HepG2 (cell line): ENCODE measurements around the gene MAN1B1. TPM values are rescaled to one million over a fixed set of nuclear protein-coding genes. Genes with fewer than 3 reads are reported as not detected.

ENCODE experiments used
- ATAC-seq: fragments of 200-7000 bp; cut with Tn5 transposase; 3 replicates; pipeline ENCODE4 v1.9.1; 2020; ENCODE audit warnings: mild to moderate bottlenecking, moderate library complexity
- BruUV-seq: library from RNA; stranded (reverse); fragments of 400-500 nt; replicated peaks from 2 replicates; lab custom pipeline; 2021; lab: Mats Ljungman, UMichigan
- CTCF ChIA-PET: fragments of 300-600 bp; formaldehyde crosslinking; extraction: SDS; loops from one replicate; lab custom pipeline; 2021; ENCODE audit warnings: low total read pairs, inconsistent platforms, low intra/inter-chr PET ratio; lab: Yijun Ruan, JAX
- POLR2A ChIA-PET: fragments of 350-600 bp; sonication (Branson Sonifier 250); formaldehyde crosslinking; loops from one replicate; lab custom pipeline; 2020; ENCODE audit warnings: antibody characterized with exemption, inconsistent platforms; lab: Yijun Ruan, JAX
- DNase-seq: peaks from one replicate; pipeline ENCODE4 v3.0.0-alpha.2; 2015; ENCODE audit warnings: low spot score
- FAIRE-seq: peaks from 3 replicates; lab custom pipeline; 2011; peaks lifted over from hg19 to GRCh38; lab: Jason Lieb, UNC
- H2AFZ ChIP-seq: one replicate; pipeline ENCODE4 v1.6.1; 2011; ENCODE audit warnings: low read length, inconsistent platforms
- H3K27ac ChIP-seq: fragments of 300-600 bp; 3 replicates; pipeline ENCODE4 v1.8.0; 2011; ENCODE audit warnings: mixed run types, mild to moderate bottlenecking, mixed read lengths, low read length, inconsistent platforms; ENCODE audit not compliant: insufficient read depth; ENCODE audit errors: extremely low read length
- H3K27me3 ChIP-seq, 2 experiments: fragments of 200-600 bp in 1 of 2; 2 replicates in 1 of 2; 3 replicates in 1 of 2; pipeline versions ENCODE4 v1.6.0 to v1.8.0; 2011; ENCODE audit warnings: low read length in 2 of 2, mild to moderate bottlenecking in 2 of 2, moderate library complexity in 2 of 2, inconsistent platforms in 1 of 2; ENCODE audit not compliant: insufficient read depth in 2 of 2, control insufficient read depth in 1 of 2
- H3K36me3 ChIP-seq, 2 experiments: fragments of 200-600 bp in 1 of 2; replicated peaks in 1 of 2; 2 replicates in 1 of 2; 3 replicates in 1 of 2; pipeline versions ENCODE4 v1.5.1 to v1.8.0; 2011; ENCODE audit warnings: low read length in 2 of 2, inconsistent platforms in 1 of 2; ENCODE audit not compliant: insufficient read depth in 2 of 2, control insufficient read depth in 1 of 2
- H3K4me1 ChIP-seq: 2 replicates; pipeline ENCODE4 v1.5.1; 2012; ENCODE audit warnings: low read length, inconsistent platforms; ENCODE audit not compliant: insufficient read depth
- H3K4me2 ChIP-seq: 2 replicates; pipeline ENCODE4 v1.6.0; 2011; ENCODE audit warnings: low read depth, low read length, inconsistent platforms
- H3K4me3 ChIP-seq, 3 experiments: fragments of 200-600 bp in 1 of 3; sonication (generic), shearing (Covaris generic) in 1 of 3; replicated peaks in 1 of 3; 2 replicates each; pipeline ENCODE4 v1.5.1; 2011 to 2016; ENCODE audit warnings: low read length in 3 of 3, inconsistent platforms in 2 of 3, low read depth in 2 of 3, mild to moderate bottlenecking in 2 of 3, control low read depth in 1 of 3, mixed read lengths in 1 of 3; ENCODE audit not compliant: insufficient read depth in 1 of 3
- H3K79me2 ChIP-seq: one replicate; pipeline ENCODE4 v1.6.1; 2011; ENCODE audit warnings: low read length, inconsistent platforms; ENCODE audit not compliant: insufficient read depth
- H3K9ac ChIP-seq: 2 replicates; pipeline ENCODE4 v1.6.0; 2011; ENCODE audit warnings: mild to moderate bottlenecking, low read depth, low read length, inconsistent platforms; ENCODE audit not compliant: insufficient read depth
- H3K9me3 ChIP-seq: 2 replicates; pipeline ENCODE4 v1.5.1; 2012; ENCODE audit warnings: mild to moderate bottlenecking, low read length
- H4K20me1 ChIP-seq: 2 replicates; pipeline ENCODE4 v1.6.0; 2011; ENCODE audit warnings: inconsistent platforms, mild to moderate bottlenecking, low read length, moderate library complexity; ENCODE audit not compliant: insufficient read depth
- ATF5 ChIP-seq: sonication (generic); formaldehyde crosslinking; IDR thresholded peaks from 2 replicates; pipeline ENCODE4 v1.4.0; 2020; ENCODE audit warnings: mild to moderate bottlenecking, low read depth, missing genetic modification reagents
- HNF1B ChIP-seq: sonication (generic); formaldehyde crosslinking; IDR thresholded peaks from 2 replicates; pipeline ENCODE4 v1.5.1; 2020; ENCODE audit warnings: mild to moderate bottlenecking, moderate library complexity, missing genetic modification reagents
- HOXA9 ChIP-seq: sonication (generic); formaldehyde crosslinking; IDR thresholded peaks from 2 replicates; pipeline ENCODE4 v1.8.1; 2022; ENCODE audit warnings: missing genetic modification reagents, mild to moderate bottlenecking, moderate library complexity, borderline replicate concordance
- MTERF4 ChIP-seq: sonication (generic); formaldehyde crosslinking; IDR thresholded peaks from 2 replicates; pipeline ENCODE4 v1.8.0; 2023; ENCODE audit warnings: mild to moderate bottlenecking, missing genetic modification reagents
- POGZ ChIP-seq: sonication (generic); formaldehyde crosslinking; IDR thresholded peaks from 2 replicates; pipeline ENCODE4 v1.4.0; 2020; ENCODE audit warnings: mild to moderate bottlenecking, missing genetic modification reagents
- ZBTB37 ChIP-seq: sonication (generic); formaldehyde crosslinking; IDR thresholded peaks from 2 replicates; pipeline ENCODE4 v1.4.0; 2020; ENCODE audit warnings: mild to moderate bottlenecking, missing genetic modification reagents
- ZBTB43 ChIP-seq: sonication (generic); formaldehyde crosslinking; conservative IDR thresholded peaks from 2 replicates; pipeline ENCODE4 v1.4.0; 2020; ENCODE audit warnings: missing genetic modification reagents
- ZC3H4 ChIP-seq: sonication (generic); formaldehyde crosslinking; IDR thresholded peaks from 2 replicates; pipeline ENCODE4 v1.4.0; 2020; ENCODE audit warnings: missing genetic modification reagents, borderline replicate concordance
- ZNF10 ChIP-seq: sonication (generic); formaldehyde crosslinking; IDR thresholded peaks from 2 replicates; pipeline ENCODE4 v1.4.0; 2020; ENCODE audit warnings: mild to moderate bottlenecking, low read depth, missing genetic modification reagents, borderline replicate concordance
- ZNF510 ChIP-seq: sonication (generic); formaldehyde crosslinking; IDR thresholded peaks from 2 replicates; pipeline ENCODE4 v1.4.0; 2020; ENCODE audit warnings: low read depth, mild to moderate bottlenecking, missing genetic modification reagents
- ZNF543 ChIP-seq: sonication (generic); formaldehyde crosslinking; IDR thresholded peaks from 2 replicates; pipeline ENCODE4 v1.4.0; 2020; ENCODE audit warnings: mild to moderate bottlenecking, missing genetic modification reagents
- ZNF572 ChIP-seq: sonication (generic); formaldehyde crosslinking; IDR thresholded peaks from 2 replicates; pipeline ENCODE4 v1.5.1; 2020; ENCODE audit warnings: mild to moderate bottlenecking, missing genetic modification reagents
- ZNF598 ChIP-seq: sonication (generic); formaldehyde crosslinking; IDR thresholded peaks from 2 replicates; pipeline ENCODE4 v1.5.1; 2020; ENCODE audit warnings: mild to moderate bottlenecking, missing genetic modification reagents, borderline replicate concordance
- ZNF703 ChIP-seq: sonication (generic); formaldehyde crosslinking; IDR thresholded peaks from 2 replicates; pipeline ENCODE4 v1.5.1; 2020; ENCODE audit warnings: missing genetic modification reagents, mild to moderate bottlenecking, moderate library complexity, borderline replicate concordance
- ZNF709 ChIP-seq: sonication (generic); formaldehyde crosslinking; IDR thresholded peaks from 2 replicates; pipeline ENCODE4 v1.5.0; 2020; ENCODE audit warnings: mild to moderate bottlenecking, missing genetic modification reagents
- WGBS: methylation state at CpG from one replicate; pipeline ENCODE4 v1.1.6; 2017; ENCODE audit warnings: low lambda C conversion rate; 5-methylcytosine and 5-hydroxymethylcytosine counted together
- in situ Hi-C: cut with HindIII; loops from 2 replicates; pipeline ENCODE4 v1.10.0; 2017; ENCODE audit warnings: low pct_unique_long_range_greater_than_20kb; ENCODE audit not compliant: extremely low pct_ligation_motif_present
- intact Hi-C: fragments of 100-400 bp; cut with micrococcal nuclease; formaldehyde crosslinking; loops from one replicate; pipeline ENCODE4 v1.10.0; 2022; ENCODE audit not compliant: unreplicated experiment
- polyA plus RNA-seq, 8 experiments: library from polyadenylated mRNA; depleted of rRNA in 3 of 8; stranded (reverse) in 7 of 8; unstranded in 1 of 8; fragments of >200 nt; fragmentation: Illumina TruSeq in 4 of 8; extraction: Trizol in 4 of 8; gene quantifications; 2 replicates each; pipeline versions ENCODE4 v1.2.1 to v1.2.3, GENCODE V29; 2011 to 2016; ENCODE audit warnings: low read depth in 4 of 8, missing spikeins in 1 of 8, mixed read lengths in 1 of 8; ENCODE audit not compliant: insufficient read depth in 1 of 8
- total RNA-seq, 5 experiments: library from RNA; depleted of rRNA; stranded (reverse); fragments of >200 nt; fragmentation: Illumina TruSeq; extraction: Trizol; gene quantifications; 2 replicates each; pipeline ENCODE4 v1.2.3, GENCODE V29; 2016; ENCODE audit warnings: low read depth in 1 of 5

MAN1B1 gene
- total and polyA plus RNA-seq, 2 of the 13 experiments (the other 11 are each of a cell fraction or from before 2014, with no cell fraction given), result 48.9 to 59.5 TPM

DNA sequence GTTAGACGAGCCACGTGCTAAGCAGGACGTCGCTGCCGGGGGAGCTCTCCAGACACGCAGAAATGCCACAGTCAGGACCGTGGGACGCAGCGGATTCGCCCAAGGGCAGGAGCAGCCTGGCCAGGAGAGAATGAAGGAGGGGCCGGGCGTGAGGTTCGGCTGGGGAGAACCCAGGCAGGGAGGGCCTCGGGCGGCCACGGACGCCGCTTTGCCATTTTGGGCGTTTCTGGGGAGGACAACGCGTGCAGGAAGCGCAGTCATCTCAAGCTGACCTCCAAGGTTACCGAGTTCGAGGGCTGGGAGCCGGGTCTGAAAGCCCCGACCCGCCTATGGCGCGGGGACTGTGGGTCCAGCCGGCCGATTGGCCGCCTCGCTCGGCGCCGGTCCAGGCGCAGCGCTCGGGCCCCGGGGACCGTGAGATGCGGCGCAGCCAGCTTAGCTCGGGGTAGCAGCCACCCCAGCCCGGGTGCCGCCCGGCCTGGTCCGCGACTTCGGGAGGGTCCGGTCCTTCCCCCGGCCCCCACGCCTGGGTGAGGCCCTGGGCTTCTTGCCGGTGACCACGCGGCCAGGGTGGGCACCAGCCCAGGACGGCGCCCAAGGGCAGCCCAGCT is 760 bp upstream of the MAN1B1 start:
- TSS peak; percentile 85 for BruUV-seq
- no peak for DNase-seq
- 0% methylated on average over 12 of the region's 58 CpGs for WGBS
- Histone ChIP-seq H3K27me3 (no peaks in the 10 kb centered on the region; a peak in 1 of 5 replicates), H3K4me1 (peaks cover 59% of the 10 kb centered on the region), H2AFZ (no peak overlapping the region), H3K4me3 (peak overlapping the region; percentile 65 to 81 (median 79)), H3K79me2 (peaks cover 6% of the 10 kb centered on the region), H3K9ac (peak overlapping the region; percentile 87), H3K9me3 (no peaks in the 10 kb centered on the region), H3K36me3 (peaks cover 4 to 13% of the 10 kb centered on the region in 2 experiments; a peak in 4 of 5 replicates), H3K27ac (peak overlapping the region; percentile 83), H4K20me1 (no peaks in the 10 kb centered on the region), H3K4me2 (peak overlapping the region; percentile 98)
- POLR2A ChIA-PET, result interaction anchor here (0.7 to 6.4 kb wide), 27 partner anchors 10 to 358 kb away, joined by 3 to 105 read pairs (median 7); partner anchors contain the start of genes ENTPD2, NPDC1, RNF208 and SAPCD2
- in situ Hi-C loops, result no loop called here
- no peak for FAIRE-seq
- peak; percentile 51 for ATAC-seq
- CTCF ChIA-PET, result interaction anchor here (1.1 kb wide), 1 partner anchor 18 kb away, joined by 5 read pairs; no protein-coding TSS in a partner anchor
- intact Hi-C loops, result no loop called here
- TF ChIP-seq ATF5 (CRISPR knock-in tag), result 0 out of 2 replicates have a peak, but pooled peaks have one; percentile 82
- TF ChIP-seq ZNF598, result no peak
- TF ChIP-seq ZNF510 (CRISPR knock-in tag), result peak; percentile 82; the same call in 1 of the 2 replicates
- TF ChIP-seq HOXA9 (CRISPR knock-in tag), result no peak
- peak; percentile 23; the same call in 1 of the 2 replicates for TF ChIP-seq HNF1B
- no peak for TF ChIP-seq ZNF703 (CRISPR knock-in tag)
- TF ChIP-seq MTERF4 (CRISPR knock-in tag), result 0 out of 2 replicates have a peak, but pooled peaks have one; percentile 27
- TF ChIP-seq ZNF543, result 0 out of 2 replicates have a peak, but pooled peaks have one; percentile 29
- TF ChIP-seq ZC3H4, result peak; percentile 74; the same call in 1 of the 2 replicates
- TF ChIP-seq ZNF709 (CRISPR knock-in tag), result 0 out of 2 replicates have a peak, but pooled peaks have one; percentile 14
- peak; percentile 9; the same call in 1 of the 2 replicates for TF ChIP-seq ZNF572 (CRISPR knock-in tag)
- TF ChIP-seq ZBTB37 (CRISPR knock-in tag), result no peak
- TF ChIP-seq ZNF10 (CRISPR knock-in tag), result no peak
- TF ChIP-seq ZBTB43 (CRISPR knock-in tag), result 0 out of 2 replicates have a peak, but pooled peaks have one; percentile 17
- peak; percentile 16; the same call in 1 of the 2 replicates for TF ChIP-seq POGZ (CRISPR knock-in tag)
